GM19324 (cell line): ENCODE results near the gene ZNF823.
"Not testable (repeated sequence)": the region's sequence is repeated elsewhere in the genome, so short reads cannot be mapped to it uniquely, and the experiment has no call there.

Experiments
- ATAC-seq: cut with Tn5 transposase; IDR thresholded peaks from one replicate; pipeline ENCODE4 v1.9.1; 2021; ENCODE audit warnings: mild to moderate bottlenecking, moderate library complexity; ENCODE audit not compliant: unreplicated experiment, low FRiP score

ZNF823 gene

DNA sequence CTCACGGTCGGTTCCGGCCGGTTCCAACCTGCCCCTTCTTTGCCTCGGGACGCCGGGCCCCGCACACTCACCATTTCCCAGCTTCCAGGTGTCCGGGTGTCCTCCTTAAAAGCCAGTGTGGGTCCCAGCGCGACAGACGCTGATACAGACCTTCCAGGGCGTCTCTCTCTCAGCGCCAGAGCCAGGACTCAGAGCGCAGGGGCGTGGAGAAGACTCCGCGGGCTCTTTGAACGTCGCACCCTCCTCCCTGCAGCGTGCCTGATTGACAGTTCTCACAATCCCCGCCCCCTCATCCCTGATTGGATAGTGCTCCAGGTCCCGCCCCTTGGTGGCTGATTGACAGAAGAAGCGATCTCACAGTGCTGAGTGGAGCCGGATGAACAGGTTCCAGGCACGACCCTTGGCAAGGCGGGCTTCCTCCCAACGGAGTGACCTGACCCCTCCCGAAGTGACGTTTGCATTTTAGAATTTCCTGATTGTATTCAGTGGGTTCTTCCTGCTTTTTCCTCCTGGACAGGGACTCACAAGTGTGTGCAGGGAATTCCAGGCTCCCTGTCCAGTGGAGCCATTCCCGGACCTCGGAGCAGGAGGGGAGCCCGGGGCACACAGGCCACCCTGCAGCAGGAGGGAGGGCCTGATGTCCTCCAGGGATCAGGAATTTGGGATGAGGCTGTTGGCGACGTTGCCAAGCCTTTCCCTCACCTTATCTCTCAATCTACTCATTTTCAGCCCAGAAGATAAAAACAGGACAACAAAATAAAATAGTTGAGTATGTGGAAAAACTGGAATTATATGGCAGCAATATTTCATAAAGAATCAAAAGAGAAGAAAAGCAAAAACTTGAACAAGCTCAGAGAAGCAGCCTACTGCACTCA lies at the start of gene ZNF823:
Gene ZNF823, minus strand, starts transcription at position 201 of the 875 bp plus-strand sequence. Its CDS starts 127 bp downstream, at position 74.
- ATAC-seq, result peak; percentile 93

DNA sequence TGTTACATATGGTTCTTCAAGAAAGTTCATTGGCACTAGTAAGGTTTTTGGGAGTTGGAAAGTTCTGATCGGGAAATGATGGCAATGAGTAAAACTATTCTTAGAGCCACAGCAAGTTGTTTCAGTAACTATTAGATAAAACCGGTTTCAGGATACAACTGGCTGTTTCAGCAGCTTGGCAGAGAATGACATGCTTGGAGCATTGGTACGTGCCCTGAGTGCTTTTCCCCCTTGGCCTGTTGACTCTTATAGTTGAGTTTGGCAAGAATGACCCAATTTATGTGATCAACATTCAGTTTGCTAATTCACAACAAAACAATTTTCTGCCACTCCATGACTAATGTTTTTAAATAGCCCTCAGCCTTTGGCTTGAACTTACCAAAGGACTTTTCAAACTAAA lies 48.8 kb upstream of the ZNF823 start:
- no peak for ATAC-seq

DNA sequence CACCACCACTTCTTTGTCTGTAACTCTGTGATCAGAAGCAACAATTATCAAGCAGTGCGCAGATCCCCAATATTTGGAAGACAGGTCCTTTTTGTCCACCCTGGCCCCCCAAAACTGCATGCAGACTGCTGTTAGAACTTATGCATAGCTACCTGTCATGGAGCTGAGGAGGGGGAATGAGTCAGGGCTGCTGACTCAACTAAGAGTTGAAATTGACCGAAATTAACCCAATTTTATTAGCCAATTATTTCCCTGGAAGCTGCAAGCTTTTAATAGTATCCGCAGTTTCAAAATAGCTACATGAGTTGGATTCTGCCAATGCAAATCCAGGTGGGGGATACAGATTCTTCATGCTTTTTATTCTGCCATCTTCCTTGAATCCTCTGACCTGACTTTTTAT lies 45.6 kb upstream of the ZNF823 start:
- ATAC-seq, result no peak

GRCh38 chr19:11783767-11784166 lies 45.0 kb upstream of the ZNF823 start:
- no peak for ATAC-seq

- no peak for ATAC-seq
Measured at GRCh38 chr19:11781295-11782057, 42.7 kb upstream of the ZNF823 start.

DNA sequence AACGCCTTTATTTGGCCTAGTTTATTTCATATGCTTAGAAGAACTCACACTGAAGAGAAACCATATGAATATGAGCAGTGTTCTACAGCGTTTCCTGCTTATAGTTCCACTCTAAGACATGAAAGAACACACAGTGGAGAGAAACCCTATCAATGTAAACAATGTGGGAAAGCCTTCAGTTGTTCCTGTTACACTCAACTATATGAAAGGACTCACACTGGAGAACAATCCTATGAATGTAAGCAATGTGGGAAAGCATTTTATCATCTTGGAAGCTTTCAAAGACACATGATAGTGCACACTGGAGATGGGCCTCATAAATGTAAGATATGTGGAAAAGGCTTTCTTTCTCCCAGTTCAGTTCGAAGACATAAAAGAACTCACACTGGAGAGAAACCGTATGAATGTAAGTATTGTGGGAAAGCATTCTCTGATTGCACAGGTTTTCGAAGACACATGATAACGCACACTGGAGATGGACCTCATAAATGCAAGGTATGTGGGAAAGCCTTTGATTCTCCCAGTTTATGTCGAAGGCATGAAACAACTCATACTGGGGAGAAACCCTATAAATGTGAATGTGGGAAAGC lies 41.8 kb upstream of the ZNF823 start:
- no peak for ATAC-seq

- ATAC-seq, result not testable (repeated sequence)
Measured at GRCh38 chr19:11776669-11777068, 37.9 kb upstream of the ZNF823 start.

DNA sequence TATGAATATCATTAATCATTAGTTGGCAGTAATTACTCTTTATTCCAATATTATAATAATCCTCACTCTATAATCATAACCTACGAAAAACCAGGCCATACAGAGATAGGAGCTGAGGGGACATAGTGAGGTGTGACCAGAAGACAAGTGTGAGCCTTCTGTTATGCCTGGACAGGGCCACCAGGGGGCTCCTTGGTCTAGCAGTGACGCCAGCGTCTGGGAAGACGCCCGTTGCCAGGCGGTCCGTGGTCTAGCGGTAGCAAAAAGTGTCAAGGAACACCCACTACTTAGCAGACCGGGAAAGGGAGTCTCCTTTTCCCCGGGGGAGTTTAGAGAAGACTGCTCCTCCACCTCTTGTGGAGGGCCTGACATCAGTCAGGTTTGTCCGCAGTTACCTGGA lies 32.8 kb upstream of the ZNF823 start:
- ATAC-seq, result not testable (repeated sequence)

GRCh38 chr19:11769995-11770394 lies 31.2 kb upstream of the ZNF823 start:
- ATAC-seq, result no peak

GRCh38 chr19:11767633-11768133 lies 28.9 kb upstream of the ZNF823 start:
- peak; percentile 34 for ATAC-seq

DNA sequence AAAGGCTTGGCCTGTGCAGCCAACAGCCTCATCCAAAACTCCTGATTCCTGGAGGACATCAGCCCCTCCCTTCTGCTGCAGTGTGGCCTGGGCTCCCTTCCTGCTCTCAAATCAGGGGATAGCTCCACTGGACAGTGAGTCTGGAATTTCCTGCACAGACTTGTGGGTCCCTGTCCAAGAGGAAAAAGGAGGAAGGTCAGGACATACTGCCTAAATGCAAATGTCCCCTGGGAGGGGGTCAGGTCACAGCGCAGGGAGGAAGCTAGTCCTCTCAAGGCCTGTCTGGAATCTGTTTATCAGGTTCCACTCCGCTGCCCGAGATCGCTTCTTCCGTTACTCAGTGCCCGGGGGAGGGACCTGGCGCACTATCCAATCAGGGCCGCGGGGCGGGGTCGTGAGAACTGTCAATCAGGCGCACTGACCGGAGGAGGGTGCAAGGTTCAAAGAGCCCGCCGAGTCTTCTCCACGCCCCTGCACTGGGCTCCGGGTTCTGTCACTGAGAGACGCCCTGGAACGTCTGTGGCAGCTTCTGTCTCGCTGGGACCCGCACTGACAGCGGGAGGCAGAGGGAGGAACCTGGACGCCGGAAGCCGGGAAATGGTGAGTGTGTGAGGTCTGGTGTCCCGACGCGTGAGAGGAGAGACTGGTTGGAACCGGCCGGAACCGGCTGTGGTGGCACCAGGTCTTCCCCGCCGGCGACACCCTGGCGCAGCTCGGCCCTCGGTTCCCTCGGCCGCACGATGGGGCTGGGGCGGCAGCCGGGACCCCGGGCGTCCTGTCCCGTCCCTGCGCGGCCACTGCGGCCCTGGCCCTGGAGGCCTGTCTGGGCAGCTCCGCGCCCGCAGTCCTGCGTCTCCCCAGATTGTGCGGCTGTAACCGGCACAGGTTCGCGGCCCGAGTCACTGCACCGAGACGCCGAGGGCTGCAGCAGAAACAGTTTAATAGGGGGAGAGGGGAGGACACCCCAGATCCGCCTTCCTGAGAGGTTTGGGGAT lies 28.1 kb upstream of the ZNF823 start, which contains the start of gene ZNF441:
Gene ZNF441, plus strand, starts transcription at position 404 of the 995 bp plus-strand sequence. Its CDS starts 194 bp downstream, at position 598.
- ATAC-seq, result peak; percentile 95

DNA sequence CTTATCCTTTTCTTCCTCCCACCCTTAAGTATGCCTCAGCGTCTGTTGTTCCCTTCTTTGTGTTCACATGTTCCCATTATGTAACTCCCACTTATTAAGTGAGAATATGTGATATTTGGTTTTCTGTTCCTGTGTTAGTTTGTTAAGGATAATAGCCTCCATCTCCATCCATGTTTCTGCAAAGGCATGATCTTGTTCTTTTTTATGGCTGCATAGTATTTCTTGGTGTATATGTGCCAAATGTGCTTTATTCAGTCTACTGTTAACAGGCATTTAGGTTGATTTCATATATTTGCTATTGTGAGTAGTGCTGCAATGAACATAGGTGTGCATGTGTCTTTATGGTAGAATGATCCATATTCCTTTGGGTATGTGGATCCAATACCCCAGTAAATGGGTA lies 24.9 kb upstream of the ZNF823 start:
- ATAC-seq, result no peak

- no peak for ATAC-seq
Measured at GRCh38 chr19:11763117-11763516, 24.4 kb upstream of the ZNF823 start.

DNA sequence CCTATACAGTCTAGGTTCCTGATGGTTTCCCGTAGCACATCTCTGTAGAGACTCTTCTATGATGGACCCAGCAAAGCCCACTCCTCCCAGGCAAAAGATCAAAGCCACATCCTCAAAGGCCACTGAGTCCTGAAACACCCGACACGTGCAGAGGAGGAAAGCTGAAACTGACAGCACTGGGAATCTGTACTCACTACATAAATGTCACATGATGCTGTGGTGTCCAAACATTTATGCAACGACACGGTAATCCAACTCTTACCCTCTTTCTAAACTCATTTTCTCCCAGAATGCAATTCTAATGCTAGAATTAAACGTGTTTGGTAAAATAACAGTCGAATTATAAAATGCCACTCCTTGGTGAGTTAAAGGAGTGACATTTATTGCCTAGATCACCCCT lies 21.1 kb upstream of the ZNF823 start:
- ATAC-seq, result no peak

DNA sequence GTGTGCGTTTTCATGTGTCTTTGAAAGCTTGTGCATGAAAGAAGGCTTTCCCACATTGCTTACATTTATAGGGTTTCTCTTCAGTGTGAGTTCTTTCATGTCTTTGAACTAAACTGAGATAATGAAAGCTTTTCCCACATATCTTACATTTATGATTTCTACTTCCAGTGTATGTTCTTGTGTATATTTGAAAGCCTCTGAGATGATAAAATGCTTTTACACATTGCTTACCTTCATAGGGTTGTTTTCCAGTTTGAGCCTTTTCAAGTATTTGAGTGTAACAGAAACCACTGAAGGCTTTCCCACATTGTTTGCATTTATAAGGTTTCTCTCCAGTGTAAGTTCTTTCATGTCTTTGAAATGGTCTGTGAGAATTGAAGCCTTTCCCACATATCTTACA lies 18.2 kb upstream of the ZNF823 start:
- no peak for ATAC-seq

GRCh38 chr19:11754663-11755062 lies 15.9 kb upstream of the ZNF823 start:
- no peak for ATAC-seq

- ATAC-seq, result no peak
Measured at GRCh38 chr19:11752244-11752736, 13.5 kb upstream of the ZNF823 start.

DNA sequence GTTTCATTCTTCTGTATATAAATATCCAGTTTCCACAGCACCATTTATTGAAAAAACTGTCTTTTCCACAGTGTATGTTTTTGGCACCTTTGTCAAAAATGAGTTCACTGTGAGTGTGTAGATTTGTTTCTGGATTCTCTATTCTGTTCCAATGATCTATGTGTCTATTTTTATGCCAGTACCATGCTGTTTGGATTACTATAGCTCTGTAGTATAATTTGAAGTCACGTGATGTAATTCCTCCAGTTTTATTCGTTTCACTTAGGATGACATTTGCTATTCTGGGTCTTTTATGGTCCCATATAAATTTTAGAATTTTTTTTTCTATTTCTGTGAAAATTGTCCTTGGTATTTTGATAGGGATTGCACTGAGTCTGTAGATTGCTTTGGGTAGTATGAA lies 11.0 kb upstream of the ZNF823 start:
- no peak for ATAC-seq

GRCh38 chr19:11747277-11747676 lies 8.5 kb upstream of the ZNF823 start:
- ATAC-seq, result no peak

GRCh38 chr19:11745869-11746268 lies 7.1 kb upstream of the ZNF823 start:
- ATAC-seq, result no peak
